ENCODE data around the gene MPP7.

GRCh38 chr10:28311104-28311503, 8.2 kb upstream of the MPP7 start:
- TF ChIP-seq POLR2AphosphoS5 (IDR thresholded peaks at IDR 0.05) = no peak
- no peak for TF ChIP-seq CTCF (IDR thresholded peaks at IDR 0.05; ENCODE audit: poor library complexity, severe bottlenecking)
- no peak for TF ChIP-seq TAF1 (IDR thresholded peaks at IDR 0.05; ENCODE audit: low read depth)
